ENCODE data around the gene RPL27.

DNA sequence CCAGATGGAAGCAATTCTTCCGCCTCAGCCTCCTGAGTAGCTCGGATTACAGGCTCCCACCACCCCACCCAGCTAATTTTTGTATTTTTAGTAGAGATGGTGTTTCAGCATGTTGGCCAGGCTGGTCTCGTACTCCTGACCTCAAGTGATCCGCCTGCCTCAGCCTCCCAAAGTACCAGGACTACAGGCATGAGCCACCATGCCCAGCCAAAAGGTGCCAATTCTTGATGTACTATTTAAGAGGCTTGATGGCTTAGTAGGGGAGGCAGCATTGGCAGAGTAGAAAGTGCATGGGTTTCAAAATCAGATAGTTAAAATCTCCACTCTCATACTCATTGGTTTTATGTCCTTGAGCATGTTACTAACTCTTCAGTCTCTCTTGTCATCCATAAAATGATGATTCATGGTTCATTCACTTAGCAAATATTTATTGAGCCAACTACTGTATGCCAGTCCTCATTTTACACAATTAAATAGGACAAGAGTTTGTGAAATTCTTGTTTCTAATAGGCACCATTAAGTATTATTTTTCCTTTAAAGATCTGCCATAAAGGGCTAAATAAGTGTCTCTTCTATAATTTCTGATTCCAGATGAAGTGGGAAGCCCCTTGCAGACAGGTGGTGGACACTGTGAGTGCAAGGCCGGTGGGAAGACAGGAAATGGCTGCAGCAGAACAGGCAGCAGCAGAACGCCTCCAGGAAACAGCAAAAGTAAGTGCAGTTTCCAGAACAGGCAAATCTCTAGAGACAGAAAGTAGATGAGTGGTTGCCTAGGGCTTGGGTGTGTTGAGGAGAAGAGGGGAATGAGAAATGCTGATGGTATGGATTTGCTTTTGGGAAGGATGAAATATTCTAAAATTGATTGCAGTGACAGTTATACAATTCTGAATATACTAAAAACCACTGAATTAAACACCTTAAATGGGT is 8.2 kb upstream of the RPL27 start:
- no peak for TF ChIP-seq POLR2A (IDR thresholded peaks at IDR 0.05)
- TF ChIP-seq, protein P1, sequence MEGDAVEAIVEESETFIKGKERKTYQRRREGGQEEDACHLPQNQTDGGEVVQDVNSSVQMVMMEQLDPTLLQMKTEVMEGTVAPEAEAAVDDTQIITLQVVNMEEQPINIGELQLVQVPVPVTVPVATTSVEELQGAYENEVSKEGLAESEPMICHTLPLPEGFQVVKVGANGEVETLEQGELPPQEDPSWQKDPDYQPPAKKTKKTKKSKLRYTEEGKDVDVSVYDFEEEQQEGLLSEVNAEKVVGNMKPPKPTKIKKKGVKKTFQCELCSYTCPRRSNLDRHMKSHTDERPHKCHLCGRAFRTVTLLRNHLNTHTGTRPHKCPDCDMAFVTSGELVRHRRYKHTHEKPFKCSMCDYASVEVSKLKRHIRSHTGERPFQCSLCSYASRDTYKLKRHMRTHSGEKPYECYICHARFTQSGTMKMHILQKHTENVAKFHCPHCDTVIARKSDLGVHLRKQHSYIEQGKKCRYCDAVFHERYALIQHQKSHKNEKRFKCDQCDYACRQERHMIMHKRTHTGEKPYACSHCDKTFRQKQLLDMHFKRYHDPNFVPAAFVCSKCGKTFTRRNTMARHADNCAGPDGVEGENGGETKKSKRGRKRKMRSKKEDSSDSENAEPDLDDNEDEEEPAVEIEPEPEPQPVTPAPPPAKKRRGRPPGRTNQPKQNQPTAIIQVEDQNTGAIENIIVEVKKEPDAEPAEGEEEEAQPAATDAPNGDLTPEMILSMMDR (IDR thresholded peaks at IDR 0.05), result no peak
